ENCODE measurements around the gene EVL. TPM values are rescaled to one million over a fixed set of nuclear protein-coding genes. Genes with fewer than 3 reads are reported as not detected.

The EVL gene
- total and polyA plus RNA-seq, 2 donors (not counting 1 experiment from before 2014, with no cell fraction given), result 23.5 to 28.1 TPM

Other genes starting within 250 kb of the EVL start
- gene DEGS2, start 94.2 kb downstream of the EVL start, total RNA-seq, result under 0.01 and 0.26 TPM in 2 replicates
- not detected in 2 replicates for gene DEGS2, start 94.2 kb downstream of the EVL start, polyA plus RNA-seq
- gene YY1, start 173.7 kb downstream of the EVL start, total RNA-seq, result 37.5 and 40.8 TPM in 2 replicates
- 33.8 and 41.9 TPM in 2 replicates for gene YY1, start 173.7 kb downstream of the EVL start, polyA plus RNA-seq
- 21.8 and 24.1 TPM in 2 replicates for gene SLC25A29, start 241.0 kb downstream of the EVL start, total RNA-seq
- gene SLC25A29, start 241.0 kb downstream of the EVL start, polyA plus RNA-seq, result 6.2 and 8.8 TPM in 2 replicates

Data from fibroblast of lung (primary cell).